Lower leg skin (tissue), 3 donors: ENCODE data around the gene CCDC47.

Experiments
- CTCF ChIP-seq, 3 donors: fragments of 450-650 bp; IDR thresholded peaks; one replicate each; pipeline ENCODE4 v1.5.1; 2016; ENCODE audit warnings: antibody characterized with exemption in 3 of 3, mild to moderate bottlenecking in 3 of 3, moderate library complexity in 2 of 3
- POLR2A ChIP-seq, 2 donors: fragments of 450-650 bp; IDR thresholded peaks; one replicate each; pipeline ENCODE4 v1.6.1; 2016 to 2017; ENCODE audit warnings: antibody characterized with exemption in 2 of 2, mild to moderate bottlenecking in 1 of 2, moderate library complexity in 1 of 2

- TF ChIP-seq CTCF (IDR thresholded peaks at IDR 0.05), result no peak
- no peak for TF ChIP-seq POLR2A (IDR thresholded peaks at IDR 0.05)
Observed at GRCh38 chr17:63753215-63753614, 20.2 kb downstream of the CCDC47 start.
